ENCODE data around the gene COPA.

DNA sequence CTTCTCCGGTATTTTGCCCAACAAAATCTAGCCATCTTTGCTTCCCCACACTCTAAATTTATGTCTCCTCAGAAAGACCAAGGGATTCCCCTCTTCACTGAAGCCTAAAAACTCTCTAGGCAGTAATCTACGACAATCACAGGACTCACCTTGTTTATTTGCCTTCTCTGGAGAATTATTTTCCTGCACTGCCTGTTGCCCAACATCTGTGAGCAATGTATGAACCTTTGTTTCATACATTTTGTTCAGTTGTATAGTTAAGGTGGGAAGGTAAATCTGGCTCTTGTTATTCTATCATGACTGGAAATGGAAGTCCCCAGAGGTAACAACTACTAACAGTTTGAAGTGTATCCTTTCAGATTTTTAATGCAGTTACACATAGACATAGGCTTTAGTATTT lies 2.2 kb downstream of the COPA start:
- TF ChIP-seq, protein P1, sequence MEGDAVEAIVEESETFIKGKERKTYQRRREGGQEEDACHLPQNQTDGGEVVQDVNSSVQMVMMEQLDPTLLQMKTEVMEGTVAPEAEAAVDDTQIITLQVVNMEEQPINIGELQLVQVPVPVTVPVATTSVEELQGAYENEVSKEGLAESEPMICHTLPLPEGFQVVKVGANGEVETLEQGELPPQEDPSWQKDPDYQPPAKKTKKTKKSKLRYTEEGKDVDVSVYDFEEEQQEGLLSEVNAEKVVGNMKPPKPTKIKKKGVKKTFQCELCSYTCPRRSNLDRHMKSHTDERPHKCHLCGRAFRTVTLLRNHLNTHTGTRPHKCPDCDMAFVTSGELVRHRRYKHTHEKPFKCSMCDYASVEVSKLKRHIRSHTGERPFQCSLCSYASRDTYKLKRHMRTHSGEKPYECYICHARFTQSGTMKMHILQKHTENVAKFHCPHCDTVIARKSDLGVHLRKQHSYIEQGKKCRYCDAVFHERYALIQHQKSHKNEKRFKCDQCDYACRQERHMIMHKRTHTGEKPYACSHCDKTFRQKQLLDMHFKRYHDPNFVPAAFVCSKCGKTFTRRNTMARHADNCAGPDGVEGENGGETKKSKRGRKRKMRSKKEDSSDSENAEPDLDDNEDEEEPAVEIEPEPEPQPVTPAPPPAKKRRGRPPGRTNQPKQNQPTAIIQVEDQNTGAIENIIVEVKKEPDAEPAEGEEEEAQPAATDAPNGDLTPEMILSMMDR (conservative IDR thresholded peaks at IDR 0.05), result no peak
- TF ChIP-seq ZFX (IDR thresholded peaks at IDR 0.05), result no peak

All from C4-2B (cell line).